ENCODE results near the gene ALAS2. TPM values are rescaled to one million over a fixed set of nuclear protein-coding genes. Genes with fewer than 3 reads are reported as not detected.

ALAS2 gene
- total and polyA plus RNA-seq, 2 experiments from 2014 or later: 0.23 TPM; not detected in 1

DNA sequence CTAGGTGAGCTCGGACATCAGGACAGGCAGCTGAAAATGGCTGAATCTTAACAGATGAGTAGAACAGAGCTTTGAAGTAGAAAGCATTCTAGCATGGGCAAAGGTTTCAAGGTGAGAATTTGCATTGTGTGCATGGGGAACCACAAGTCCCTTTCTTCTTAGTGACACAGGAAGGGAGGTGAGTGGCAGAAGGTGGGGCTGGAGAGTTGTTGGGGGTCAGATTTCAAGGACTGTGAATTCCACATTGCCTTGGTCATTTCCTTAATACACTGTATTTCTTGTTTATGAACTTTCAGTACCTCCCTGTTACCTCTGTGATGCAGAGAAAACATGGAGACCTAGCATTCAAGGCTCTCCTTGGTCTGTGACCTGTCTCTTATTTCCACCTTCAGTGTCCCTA, 26.5 kb downstream of the ALAS2 start:
- H4K20me1 ChIP-seq (replicated peaks; ENCODE audit: insufficient read depth): no peaks in the 10 kb centered on the region

More for the DNA sequence above, 26.5 kb downstream of the ALAS2 start:
- ATAC-seq (no peak), DNase-seq (ENCODE audit: low spot score) (no peak)
- H3K27me3 Mint-ChIP-seq (ENCODE audit: insufficient read depth, low read depth, poor library complexity): no peaks in the 10 kb centered on the region
- no peaks in the 10 kb centered on the region for H3K36me3 ChIP-seq (ENCODE audit: insufficient read depth)
- H3K27ac ChIP-seq (ENCODE audit: low read depth): no peak overlapping the region
- H3K4me3 Mint-ChIP-seq: no peak overlapping the region
- no peaks in the 10 kb centered on the region for H3K9me2 ChIP-seq (ENCODE audit: insufficient read depth)
- H3K27me3 ChIP-seq (ENCODE audit: insufficient read depth): no peaks in the 10 kb centered on the region
- no peak overlapping the region for H2AFZ ChIP-seq
- TF ChIP-seq NANOG (IDR thresholded peaks at IDR 0.05; ENCODE audit: borderline replicate concordance) (no peak), ZNF114 (CRISPR knock-in tag; IDR thresholded peaks at IDR 0.05) (no peak), POLR2AphosphoS5 (IDR thresholded peaks at IDR 0.05; ENCODE audit: low read depth) (no peak), JUNB (IDR thresholded peaks at IDR 0.05; ENCODE audit: unreplicated experiment) (no peak), ZNF331 (CRISPR knock-in tag; IDR thresholded peaks at IDR 0.05; ENCODE audit: low read depth) (no peak), STAT1 (IDR thresholded peaks at IDR 0.05; ENCODE audit: unreplicated experiment) (no peak), EZH2 (IDR thresholded peaks at IDR 0.05; ENCODE audit: low read depth, unreplicated experiment) (no peak), EZH2phosphoT487 (IDR thresholded peaks at IDR 0.05; ENCODE audit: unreplicated experiment) (no peak), CREB1 (CRISPR knock-in tag; IDR thresholded peaks at IDR 0.05; ENCODE audit: low read depth) (no peak)
- TF ChIP-seq, protein P1, sequence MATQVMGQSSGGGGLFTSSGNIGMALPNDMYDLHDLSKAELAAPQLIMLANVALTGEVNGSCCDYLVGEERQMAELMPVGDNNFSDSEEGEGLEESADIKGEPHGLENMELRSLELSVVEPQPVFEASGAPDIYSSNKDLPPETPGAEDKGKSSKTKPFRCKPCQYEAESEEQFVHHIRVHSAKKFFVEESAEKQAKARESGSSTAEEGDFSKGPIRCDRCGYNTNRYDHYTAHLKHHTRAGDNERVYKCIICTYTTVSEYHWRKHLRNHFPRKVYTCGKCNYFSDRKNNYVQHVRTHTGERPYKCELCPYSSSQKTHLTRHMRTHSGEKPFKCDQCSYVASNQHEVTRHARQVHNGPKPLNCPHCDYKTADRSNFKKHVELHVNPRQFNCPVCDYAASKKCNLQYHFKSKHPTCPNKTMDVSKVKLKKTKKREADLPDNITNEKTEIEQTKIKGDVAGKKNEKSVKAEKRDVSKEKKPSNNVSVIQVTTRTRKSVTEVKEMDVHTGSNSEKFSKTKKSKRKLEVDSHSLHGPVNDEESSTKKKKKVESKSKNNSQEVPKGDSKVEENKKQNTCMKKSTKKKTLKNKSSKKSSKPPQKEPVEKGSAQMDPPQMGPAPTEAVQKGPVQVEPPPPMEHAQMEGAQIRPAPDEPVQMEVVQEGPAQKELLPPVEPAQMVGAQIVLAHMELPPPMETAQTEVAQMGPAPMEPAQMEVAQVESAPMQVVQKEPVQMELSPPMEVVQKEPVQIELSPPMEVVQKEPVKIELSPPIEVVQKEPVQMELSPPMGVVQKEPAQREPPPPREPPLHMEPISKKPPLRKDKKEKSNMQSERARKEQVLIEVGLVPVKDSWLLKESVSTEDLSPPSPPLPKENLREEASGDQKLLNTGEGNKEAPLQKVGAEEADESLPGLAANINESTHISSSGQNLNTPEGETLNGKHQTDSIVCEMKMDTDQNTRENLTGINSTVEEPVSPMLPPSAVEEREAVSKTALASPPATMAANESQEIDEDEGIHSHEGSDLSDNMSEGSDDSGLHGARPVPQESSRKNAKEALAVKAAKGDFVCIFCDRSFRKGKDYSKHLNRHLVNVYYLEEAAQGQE (IDR thresholded peaks at IDR 0.05; ENCODE audit: unreplicated experiment): no peak
- TF ChIP-seq, protein P2, sequence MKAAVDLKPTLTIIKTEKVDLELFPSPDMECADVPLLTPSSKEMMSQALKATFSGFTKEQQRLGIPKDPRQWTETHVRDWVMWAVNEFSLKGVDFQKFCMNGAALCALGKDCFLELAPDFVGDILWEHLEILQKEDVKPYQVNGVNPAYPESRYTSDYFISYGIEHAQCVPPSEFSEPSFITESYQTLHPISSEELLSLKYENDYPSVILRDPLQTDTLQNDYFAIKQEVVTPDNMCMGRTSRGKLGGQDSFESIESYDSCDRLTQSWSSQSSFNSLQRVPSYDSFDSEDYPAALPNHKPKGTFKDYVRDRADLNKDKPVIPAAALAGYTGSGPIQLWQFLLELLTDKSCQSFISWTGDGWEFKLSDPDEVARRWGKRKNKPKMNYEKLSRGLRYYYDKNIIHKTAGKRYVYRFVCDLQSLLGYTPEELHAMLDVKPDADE (IDR thresholded peaks at IDR 0.05): no peak
- TF ChIP-seq, protein P3, sequence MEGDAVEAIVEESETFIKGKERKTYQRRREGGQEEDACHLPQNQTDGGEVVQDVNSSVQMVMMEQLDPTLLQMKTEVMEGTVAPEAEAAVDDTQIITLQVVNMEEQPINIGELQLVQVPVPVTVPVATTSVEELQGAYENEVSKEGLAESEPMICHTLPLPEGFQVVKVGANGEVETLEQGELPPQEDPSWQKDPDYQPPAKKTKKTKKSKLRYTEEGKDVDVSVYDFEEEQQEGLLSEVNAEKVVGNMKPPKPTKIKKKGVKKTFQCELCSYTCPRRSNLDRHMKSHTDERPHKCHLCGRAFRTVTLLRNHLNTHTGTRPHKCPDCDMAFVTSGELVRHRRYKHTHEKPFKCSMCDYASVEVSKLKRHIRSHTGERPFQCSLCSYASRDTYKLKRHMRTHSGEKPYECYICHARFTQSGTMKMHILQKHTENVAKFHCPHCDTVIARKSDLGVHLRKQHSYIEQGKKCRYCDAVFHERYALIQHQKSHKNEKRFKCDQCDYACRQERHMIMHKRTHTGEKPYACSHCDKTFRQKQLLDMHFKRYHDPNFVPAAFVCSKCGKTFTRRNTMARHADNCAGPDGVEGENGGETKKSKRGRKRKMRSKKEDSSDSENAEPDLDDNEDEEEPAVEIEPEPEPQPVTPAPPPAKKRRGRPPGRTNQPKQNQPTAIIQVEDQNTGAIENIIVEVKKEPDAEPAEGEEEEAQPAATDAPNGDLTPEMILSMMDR (conservative IDR thresholded peaks at IDR 0.05; ENCODE audit: low read depth in 2 of 2): no peak
- TF ChIP-seq, protein P4, sequence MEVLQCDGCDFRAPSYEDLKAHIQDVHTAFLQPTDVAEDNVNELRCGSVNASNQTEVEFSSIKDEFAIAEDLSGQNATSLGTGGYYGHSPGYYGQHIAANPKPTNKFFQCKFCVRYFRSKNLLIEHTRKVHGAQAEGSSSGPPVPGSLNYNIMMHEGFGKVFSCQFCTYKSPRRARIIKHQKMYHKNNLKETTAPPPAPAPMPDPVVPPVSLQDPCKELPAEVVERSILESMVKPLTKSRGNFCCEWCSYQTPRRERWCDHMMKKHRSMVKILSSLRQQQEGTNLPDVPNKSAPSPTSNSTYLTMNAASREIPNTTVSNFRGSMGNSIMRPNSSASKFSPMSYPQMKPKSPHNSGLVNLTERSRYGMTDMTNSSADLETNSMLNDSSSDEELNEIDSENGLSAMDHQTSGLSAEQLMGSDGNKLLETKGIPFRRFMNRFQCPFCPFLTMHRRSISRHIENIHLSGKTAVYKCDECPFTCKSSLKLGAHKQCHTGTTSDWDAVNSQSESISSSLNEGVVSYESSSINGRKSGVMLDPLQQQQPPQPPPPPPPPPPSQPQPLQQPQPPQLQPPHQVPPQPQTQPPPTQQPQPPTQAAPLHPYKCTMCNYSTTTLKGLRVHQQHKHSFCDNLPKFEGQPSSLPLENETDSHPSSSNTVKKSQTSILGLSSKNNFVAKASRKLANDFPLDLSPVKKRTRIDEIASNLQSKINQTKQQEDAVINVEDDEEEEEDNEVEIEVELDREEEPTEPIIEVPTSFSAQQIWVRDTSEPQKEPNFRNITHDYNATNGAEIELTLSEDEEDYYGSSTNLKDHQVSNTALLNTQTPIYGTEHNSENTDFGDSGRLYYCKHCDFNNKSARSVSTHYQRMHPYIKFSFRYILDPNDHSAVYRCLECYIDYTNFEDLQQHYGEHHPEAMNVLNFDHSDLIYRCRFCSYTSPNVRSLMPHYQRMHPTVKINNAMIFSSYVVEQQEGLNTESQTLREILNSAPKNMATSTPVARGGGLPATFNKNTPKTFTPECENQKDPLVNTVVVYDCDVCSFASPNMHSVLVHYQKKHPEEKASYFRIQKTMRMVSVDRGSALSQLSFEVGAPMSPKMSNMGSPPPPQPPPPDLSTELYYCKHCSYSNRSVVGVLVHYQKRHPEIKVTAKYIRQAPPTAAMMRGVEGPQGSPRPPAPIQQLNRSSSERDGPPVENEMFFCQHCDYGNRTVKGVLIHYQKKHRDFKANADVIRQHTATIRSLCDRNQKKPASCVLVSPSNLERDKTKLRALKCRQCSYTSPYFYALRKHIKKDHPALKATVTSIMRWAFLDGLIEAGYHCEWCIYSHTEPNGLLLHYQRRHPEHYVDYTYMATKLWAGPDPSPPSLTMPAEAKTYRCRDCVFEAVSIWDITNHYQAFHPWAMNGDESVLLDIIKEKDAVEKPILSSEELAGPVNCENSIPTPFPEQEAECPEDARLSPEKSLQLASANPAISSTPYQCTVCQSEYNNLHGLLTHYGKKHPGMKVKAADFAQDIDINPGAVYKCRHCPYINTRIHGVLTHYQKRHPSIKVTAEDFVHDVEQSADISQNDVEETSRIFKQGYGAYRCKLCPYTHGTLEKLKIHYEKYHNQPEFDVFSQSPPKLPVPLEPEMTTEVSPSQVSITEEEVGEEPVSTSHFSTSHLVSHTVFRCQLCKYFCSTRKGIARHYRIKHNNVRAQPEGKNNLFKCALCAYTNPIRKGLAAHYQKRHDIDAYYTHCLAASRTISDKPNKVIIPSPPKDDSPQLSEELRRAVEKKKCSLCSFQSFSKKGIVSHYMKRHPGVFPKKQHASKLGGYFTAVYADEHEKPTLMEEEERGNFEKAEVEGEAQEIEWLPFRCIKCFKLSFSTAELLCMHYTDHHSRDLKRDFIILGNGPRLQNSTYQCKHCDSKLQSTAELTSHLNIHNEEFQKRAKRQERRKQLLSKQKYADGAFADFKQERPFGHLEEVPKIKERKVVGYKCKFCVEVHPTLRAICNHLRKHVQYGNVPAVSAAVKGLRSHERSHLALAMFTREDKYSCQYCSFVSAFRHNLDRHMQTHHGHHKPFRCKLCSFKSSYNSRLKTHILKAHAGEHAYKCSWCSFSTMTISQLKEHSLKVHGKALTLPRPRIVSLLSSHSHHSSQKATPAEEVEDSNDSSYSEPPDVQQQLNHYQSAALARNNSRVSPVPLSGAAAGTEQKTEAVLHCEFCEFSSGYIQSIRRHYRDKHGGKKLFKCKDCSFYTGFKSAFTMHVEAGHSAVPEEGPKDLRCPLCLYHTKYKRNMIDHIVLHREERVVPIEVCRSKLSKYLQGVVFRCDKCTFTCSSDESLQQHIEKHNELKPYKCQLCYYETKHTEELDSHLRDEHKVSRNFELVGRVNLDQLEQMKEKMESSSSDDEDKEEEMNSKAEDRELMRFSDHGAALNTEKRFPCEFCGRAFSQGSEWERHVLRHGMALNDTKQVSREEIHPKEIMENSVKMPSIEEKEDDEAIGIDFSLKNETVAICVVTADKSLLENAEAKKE (CRISPR knock-in tag; IDR thresholded peaks at IDR 0.05): no peak
- H3K79me2 ChIP-seq (replicated peaks; ENCODE audit: insufficient read depth): peaks cover 13% of the 10 kb centered on the region
- no peak overlapping the region for H3K4me2 ChIP-seq
- H3K4me1 Mint-ChIP-seq: peaks cover 12% of the 10 kb centered on the region
- no peak overlapping the region for H3K4me3 ChIP-seq
- H3F3A ChIP-seq (replicated peaks; ENCODE audit: low read depth): no peaks in the 10 kb centered on the region
- peaks cover 48% of the 10 kb centered on the region for H3K36me3 Mint-ChIP-seq (ENCODE audit: low read depth)
- no peaks in the 10 kb centered on the region for H3K4me1 ChIP-seq (ENCODE audit: insufficient read depth)
- H3K9me3 Mint-ChIP-seq: no peaks in the 10 kb centered on the region; the same call in 2 of the 3 replicates
- no peak overlapping the region for H3K27ac Mint-ChIP-seq
